ENCODE data around the gene CLSTN2. TPM values are rescaled to one million over a fixed set of nuclear protein-coding genes. Genes with fewer than 3 reads are reported as not detected.

The CLSTN2 gene
- total and polyA plus RNA-seq, 10 donors, result 0.02 to 0.22 (median 0.13) TPM; not detected in 1

- WGBS, 5 donors, result 84 to 93% (median 92%) methylated on average over 6 of the region's 6 CpGs
- no peaks in the 10 kb centered on the region for H3K27me3 ChIP-seq (replicated peaks in 1 of 7)
Measured at GRCh38 chr3:140447136-140447535, 512.2 kb downstream of the CLSTN2 start.

GRCh38 chr3:140448001-140448400, 513.0 kb downstream of the CLSTN2 start:
- intact Hi-C loops (cut with DNase I; ENCODE audit: low total_unique reads), result no loop called here
- no peak overlapping the region for H3K27ac ChIP-seq
- TF ChIP-seq CTCF (IDR thresholded peaks at IDR 0.05 in 8 of 11, conservative IDR thresholded peaks at IDR 0.05 in 3 of 11) (no peak), POLR2A (IDR thresholded peaks at IDR 0.05) (no peak), POLR2AphosphoS5 (IDR thresholded peaks at IDR 0.05) (no peak)
- H3K4me3 ChIP-seq, result no peak overlapping the region
- H3K36me3 ChIP-seq, result no peaks in the 10 kb centered on the region
- no peaks in the 10 kb centered on the region for H3K9me3 ChIP-seq
- H3K4me1 ChIP-seq, result no peaks in the 10 kb centered on the region
- DNase-seq, result no peak
- WGBS, 5 donors, result 65 to 85% (median 76%) methylated on average over 3 of the region's 3 CpGs
- H3K27me3 ChIP-seq (replicated peaks in 1 of 7), result no peaks in the 10 kb centered on the region

More at GRCh38 chr3:140447136-140447535, 512.2 kb downstream of the CLSTN2 start:
- no peak overlapping the region for H3K27ac ChIP-seq
- no peaks in the 10 kb centered on the region for H3K9me3 ChIP-seq
- H3K4me3 ChIP-seq, result no peak overlapping the region
- TF ChIP-seq POLR2AphosphoS5 (IDR thresholded peaks at IDR 0.05), result no peak
- TF ChIP-seq POLR2A (IDR thresholded peaks at IDR 0.05), result no peak
- TF ChIP-seq CTCF (IDR thresholded peaks at IDR 0.05 in 8 of 11, conservative IDR thresholded peaks at IDR 0.05 in 3 of 11), result no peak
- intact Hi-C loops (cut with DNase I; ENCODE audit: low total_unique reads), result no loop called here
- DNase-seq, result no peak
- no peaks in the 10 kb centered on the region for H3K36me3 ChIP-seq
- no peaks in the 10 kb centered on the region for H3K4me1 ChIP-seq

- H3K4me1 ChIP-seq, result no peaks in the 10 kb centered on the region
- no peaks in the 10 kb centered on the region for H3K27me3 ChIP-seq (replicated peaks in 1 of 7)
- H3K27ac ChIP-seq, result no peak overlapping the region
- H3K9me3 ChIP-seq, result no peaks in the 10 kb centered on the region
- DNase-seq, result no peak
- TF ChIP-seq POLR2A (IDR thresholded peaks at IDR 0.05), result no peak
- H3K4me3 ChIP-seq, result no peak overlapping the region
- no peaks in the 10 kb centered on the region for H3K36me3 ChIP-seq
- 80 to 97% (median 89%) methylated on average over 5 of the region's 5 CpGs for WGBS, 5 donors
- intact Hi-C loops (cut with DNase I; ENCODE audit: low total_unique reads), result no loop called here
Measured at GRCh38 chr3:140449413-140450256, 514.6 kb downstream of the CLSTN2 start.

- WGBS, 5 donors, result 70 to 83% (median 80%) methylated on average over 2 of the region's 2 CpGs
Measured at GRCh38 chr3:140453750-140454149, 518.8 kb downstream of the CLSTN2 start.

More at GRCh38 chr3:140453750-140454149, 518.8 kb downstream of the CLSTN2 start:
- no peaks in the 10 kb centered on the region for H3K36me3 ChIP-seq
- no peak for DNase-seq
- H3K4me3 ChIP-seq, result no peak overlapping the region
- no peaks in the 10 kb centered on the region for H3K9me3 ChIP-seq
- no peak for TF ChIP-seq CTCF (IDR thresholded peaks at IDR 0.05 in 8 of 11, conservative IDR thresholded peaks at IDR 0.05 in 3 of 11)
- no peaks in the 10 kb centered on the region for H3K27me3 ChIP-seq (replicated peaks in 1 of 7)
- intact Hi-C loops (cut with DNase I; ENCODE audit: low total_unique reads), result no loop called here
- H3K27ac ChIP-seq, result no peak overlapping the region
- no peaks in the 10 kb centered on the region for H3K4me1 ChIP-seq
